Measurements from ENCODE around the gene LTF.
A peak's percentile ranks its signal among the peaks of the same experiment; 100 is the strongest.
"Not testable (repeated sequence)": the region's sequence is repeated elsewhere in the genome, so short reads cannot be mapped to it uniquely, and the experiment has no call there.

LTF gene

GRCh38 chr3:46464326-46465195, at the start of gene LTF:
LTF (minus strand) TSS chr3:46464905; CDS start chr3:46464867, 38 bp downstream.
- no peak for DNase-seq

GRCh38 chr3:46512191-46512749, 47.6 kb upstream of the LTF start:
- DNase-seq, result no peak

- no peak for DNase-seq
These were observed 45.0 kb upstream of the LTF start for GRCh38 chr3:46509661-46510187.

GRCh38 chr3:46508850-46509591, 44.3 kb upstream of the LTF start:
- no peak for DNase-seq

GRCh38 chr3:46506526-46506925, 41.8 kb upstream of the LTF start:
- DNase-seq, result no peak

GRCh38 chr3:46505953-46506352, 41.2 kb upstream of the LTF start:
- no peak for DNase-seq

GRCh38 chr3:46504789-46505188, 40.1 kb upstream of the LTF start:
- peak; percentile 33 for DNase-seq

GRCh38 chr3:46503200-46503874, 38.6 kb upstream of the LTF start:
- no peak for DNase-seq

- no peak for DNase-seq
These were observed 37.0 kb upstream of the LTF start for GRCh38 chr3:46501702-46502101.

- no peak for DNase-seq
These were observed 36.2 kb upstream of the LTF start for GRCh38 chr3:46500656-46501635.

GRCh38 chr3:46498916-46499519, 34.3 kb upstream of the LTF start:
- no peak for DNase-seq

- no peak for DNase-seq
These were observed 33.0 kb upstream of the LTF start, which contains the start of gene RTP3 for GRCh38 chr3:46497556-46498265. RTP3 (plus strand) TSS chr3:46497976; CDS start chr3:46498063, 87 bp downstream.

- DNase-seq, result peak; percentile 33
These were observed 32.2 kb upstream of the LTF start for GRCh38 chr3:46496746-46497555.

- no peak for DNase-seq
These were observed 31.3 kb upstream of the LTF start for GRCh38 chr3:46495901-46496456.

- DNase-seq, result not testable (repeated sequence)
These were observed 29.8 kb upstream of the LTF start for GRCh38 chr3:46494491-46494890.

GRCh38 chr3:46492890-46493547, 28.3 kb upstream of the LTF start:
- no peak for DNase-seq

- DNase-seq, result no peak
These were observed 26.7 kb upstream of the LTF start for GRCh38 chr3:46491089-46492070.

All from stimulated activated CD4-positive, alpha-beta T cell treated with anti-CD3 and anti-CD28 coated beads, Interleukin-12 subunit alpha, Interleukin-12 subunit beta, amount 100 ng/mL, for 4 hours (primary cell).